Ovary (tissue), 9 donors: ENCODE results near the gene ATP6V1D. TPM values are rescaled to one million over a fixed set of nuclear protein-coding genes. Genes with fewer than 3 reads are reported as not detected.

Experiments
- DNase-seq, 5 donors: peaks; one replicate each; pipeline ENCODE4 v3.0.0-alpha.2; 2019 to 2020
- H3K27ac ChIP-seq, 2 donors: fragments of 200-600 bp; one replicate each; pipeline versions ENCODE4 v1.5.1 to v1.8.0; 2019 to 2022
- H3K27me3 ChIP-seq: fragments of 200-600 bp; one replicate; pipeline ENCODE4 v1.8.0; 2022
- H3K36me3 ChIP-seq: fragments of 200-600 bp; sonication (generic); one replicate; pipeline ENCODE4 v1.5.1; 2019
- H3K4me1 ChIP-seq: one replicate; pipeline ENCODE4 v1.8.1; 2013; ENCODE audit warnings: mild to moderate bottlenecking, moderate library complexity; ENCODE audit not compliant: insufficient read depth
- H3K4me3 ChIP-seq: fragments of 200-600 bp; sonication (generic); one replicate; pipeline ENCODE4 v1.5.1; 2017
- H3K9me3 ChIP-seq, 2 donors: fragments of 200-600 bp in 1 of 2; sonication (generic) in 1 of 2; one replicate each; pipeline versions ENCODE4 v1.5.1 to v1.8.1; 2013 to 2019; ENCODE audit warnings: mild to moderate bottlenecking in 1 of 2, moderate library complexity in 1 of 2
- EP300 ChIP-seq: sonication (generic); formaldehyde crosslinking; IDR thresholded peaks from one replicate; pipeline ENCODE4 v1.6.1; 2017; ENCODE audit warnings: antibody characterized with exemption
- POLR2A ChIP-seq: fragments of 450-650 bp; IDR thresholded peaks from one replicate; pipeline ENCODE4 v1.6.1; 2017; ENCODE audit warnings: antibody characterized with exemption, mild to moderate bottlenecking, moderate library complexity
- WGBS, 3 donors: extraction: QIAGEN DNeasy Blood & Tissue Kit in 1 of 3; methylation state at CpG; one replicate each; pipeline versions ENCODE4 v1.1.5 to v1.1.7; 2013 to 2017; 5-methylcytosine and 5-hydroxymethylcytosine counted together
- intact Hi-C, 4 donors: fragments of 100-400 bp; cut with DNase I; formaldehyde crosslinking; loops; one replicate each; pipeline versions ENCODE4 v1.11.0 to v1.15.1; 2022 to 2023
- polyA plus RNA-seq, 2 donors: library from polyadenylated mRNA; stranded (reverse); fragments of 200-250 nt in 1 of 2; fragments of 350-450 nt in 1 of 2; fragmentation: Illumina TruSeq in 1 of 2; extraction: RNeasy Lipid Tissue Mini Kit (QIAGEN cat#74804) in 1 of 2; gene quantifications; one replicate each; pipeline ENCODE4 v1.2.3, GENCODE V29; 2013 to 2014
- total RNA-seq, 7 donors: library from RNA; depleted of rRNA in 2 of 7; stranded (reverse); fragments of >200 nt in 2 of 7; fragmentation: NEBNext Ultra II Directional in 3 of 7; extraction: Animal tissue kit (Norgen Biotek cat#: 25700) in 3 of 7; gene quantifications; one replicate each; pipeline versions ENCODE4 v1.1.0 to v1.2.4, GENCODE V29; 2016 to 2023
- TF ChIP-seq, protein P1 (sequence below), 3 donors: fragments of 450-650 bp in 2 of 3; fragments of 200-600 bp in 1 of 3; IDR thresholded peaks; one replicate each; pipeline versions ENCODE4 v1.5.1 to v1.8.0; 2016 to 2022; ENCODE audit warnings: antibody characterized with exemption in 3 of 3, mild to moderate bottlenecking in 1 of 3
- donor health status: DM: no; HTN: no; CAD: no; lungs with moderate emphysema.
- donor health status: DM: no; HTN: no; CAD: no.
- donor health status: Bipolar disorder and iron deficiency.
- donor health status: DM: yes; HTN: yes; CAD: no.
- donor health status: DM: no; HTN: no; CAD: no.
- donor health status: DM: yes; HTN: yes; CAD: no.

ATP6V1D gene
- total and polyA plus RNA-seq, 9 donors: 21.5 to 77.1 (median 35.4) TPM

DNA sequence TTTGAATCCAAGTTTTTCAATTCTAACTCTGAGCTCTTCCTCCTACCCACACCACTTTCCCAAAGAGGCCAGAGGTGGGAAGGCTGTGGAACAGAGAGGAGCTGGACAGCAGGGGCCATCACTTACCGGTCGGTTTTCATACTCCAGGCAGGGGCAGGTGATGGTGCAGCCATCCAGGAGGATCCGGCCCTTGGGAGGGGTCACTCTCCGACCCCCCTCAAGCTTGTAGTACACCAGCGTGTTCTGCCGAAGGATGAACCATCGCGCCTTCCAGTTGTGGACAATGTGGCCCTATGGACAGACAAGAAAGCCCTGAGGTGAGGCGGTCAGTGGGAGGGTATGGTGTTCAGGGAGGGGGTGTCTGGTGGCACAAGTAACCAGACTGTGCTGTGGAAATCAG is 37.9 kb upstream of the ATP6V1D start:
- 92 to 95% (median 93%) methylated on average over 9 of the region's 9 CpGs for WGBS, 3 donors
- Histone ChIP-seq H3K27ac (no peak overlapping the region), H3K4me3 (no peak overlapping the region), H3K36me3 (no peaks in the 10 kb centered on the region), H3K27me3 (no peaks in the 10 kb centered on the region), H3K9me3 (no peaks in the 10 kb centered on the region), H3K4me1 (no peaks in the 10 kb centered on the region)
- DNase-seq: no peak
- intact Hi-C loops: no loop called here
- TF ChIP-seq EP300: no peak
- TF ChIP-seq, protein P1, sequence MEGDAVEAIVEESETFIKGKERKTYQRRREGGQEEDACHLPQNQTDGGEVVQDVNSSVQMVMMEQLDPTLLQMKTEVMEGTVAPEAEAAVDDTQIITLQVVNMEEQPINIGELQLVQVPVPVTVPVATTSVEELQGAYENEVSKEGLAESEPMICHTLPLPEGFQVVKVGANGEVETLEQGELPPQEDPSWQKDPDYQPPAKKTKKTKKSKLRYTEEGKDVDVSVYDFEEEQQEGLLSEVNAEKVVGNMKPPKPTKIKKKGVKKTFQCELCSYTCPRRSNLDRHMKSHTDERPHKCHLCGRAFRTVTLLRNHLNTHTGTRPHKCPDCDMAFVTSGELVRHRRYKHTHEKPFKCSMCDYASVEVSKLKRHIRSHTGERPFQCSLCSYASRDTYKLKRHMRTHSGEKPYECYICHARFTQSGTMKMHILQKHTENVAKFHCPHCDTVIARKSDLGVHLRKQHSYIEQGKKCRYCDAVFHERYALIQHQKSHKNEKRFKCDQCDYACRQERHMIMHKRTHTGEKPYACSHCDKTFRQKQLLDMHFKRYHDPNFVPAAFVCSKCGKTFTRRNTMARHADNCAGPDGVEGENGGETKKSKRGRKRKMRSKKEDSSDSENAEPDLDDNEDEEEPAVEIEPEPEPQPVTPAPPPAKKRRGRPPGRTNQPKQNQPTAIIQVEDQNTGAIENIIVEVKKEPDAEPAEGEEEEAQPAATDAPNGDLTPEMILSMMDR (IDR thresholded peaks at IDR 0.05): no peak
- no peak for TF ChIP-seq POLR2A

DNA sequence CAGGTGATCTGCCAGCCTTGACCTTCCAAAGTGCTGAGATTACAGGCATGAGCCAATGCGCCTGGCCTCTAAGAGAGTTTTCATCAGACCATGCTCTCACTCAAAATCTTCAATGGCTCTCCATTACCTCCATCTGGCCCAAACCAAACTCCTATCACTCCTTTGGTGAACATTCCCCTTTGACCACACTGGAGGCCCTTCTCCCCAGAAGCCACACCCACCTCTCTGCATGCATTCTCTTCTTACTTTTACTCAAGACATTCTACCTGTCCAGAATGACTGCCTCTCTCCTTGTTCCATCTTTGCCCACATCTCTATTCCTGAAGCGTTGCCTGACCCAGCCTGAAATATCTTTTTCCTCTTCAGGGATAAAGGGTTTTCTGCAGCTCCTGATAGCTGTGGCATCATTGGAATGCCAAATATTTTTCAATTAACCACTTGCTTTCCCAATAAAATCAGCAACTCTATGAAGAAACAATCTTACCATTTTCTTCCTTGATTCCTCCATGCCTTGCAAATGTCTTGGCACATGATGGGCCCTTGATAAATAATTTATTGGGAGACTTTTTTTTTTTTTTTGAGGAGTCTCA is 36.9 kb upstream of the ATP6V1D start:
- H3K27ac ChIP-seq: no peak overlapping the region
- H3K27me3 ChIP-seq: no peaks in the 10 kb centered on the region
- no peak for DNase-seq
- no peaks in the 10 kb centered on the region for H3K36me3 ChIP-seq
- no peaks in the 10 kb centered on the region for H3K4me1 ChIP-seq
- no peak overlapping the region for H3K4me3 ChIP-seq
- no peaks in the 10 kb centered on the region for H3K9me3 ChIP-seq
- 41 to 51% (median 46%) methylated on average over 2 of the region's 2 CpGs for whole genome bisulfite sequencing, 3 donors
- TF ChIP-seq POLR2A: no peak
- TF ChIP-seq, protein P1 (IDR thresholded peaks at IDR 0.05): no peak
- no peak for TF ChIP-seq EP300
- intact Hi-C loops: no loop called here

DNA sequence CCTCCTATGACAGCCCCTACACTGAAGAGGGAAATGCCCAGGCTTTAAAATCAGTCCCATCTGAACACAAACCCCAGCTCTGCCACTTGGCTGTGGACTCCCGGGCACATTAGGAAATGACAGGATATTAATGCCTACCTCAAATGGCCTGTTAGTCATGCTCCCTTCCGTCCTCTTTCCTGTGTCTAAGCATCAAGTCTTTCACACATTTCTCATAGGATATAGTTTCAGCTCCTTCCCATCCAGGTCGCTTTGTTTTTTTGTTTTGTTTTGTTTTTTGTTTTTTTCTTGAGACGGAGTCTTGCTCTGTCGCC is 36.2 kb upstream of the ATP6V1D start:
- no peak overlapping the region for H3K4me3 ChIP-seq
- intact Hi-C loops: no loop called here
- DNase-seq: no peak
- no peaks in the 10 kb centered on the region for H3K27me3 ChIP-seq
- TF ChIP-seq POLR2A (no peak), EP300 (no peak)
- TF ChIP-seq, protein P1 (IDR thresholded peaks at IDR 0.05): no peak
- H3K9me3 ChIP-seq: no peaks in the 10 kb centered on the region
- H3K36me3 ChIP-seq: no peaks in the 10 kb centered on the region
- H3K27ac ChIP-seq: no peak overlapping the region
- no peaks in the 10 kb centered on the region for H3K4me1 ChIP-seq
- WGBS, 3 donors: 85 to 93% (median 87%) methylated on average over 5 of the region's 5 CpGs

DNA sequence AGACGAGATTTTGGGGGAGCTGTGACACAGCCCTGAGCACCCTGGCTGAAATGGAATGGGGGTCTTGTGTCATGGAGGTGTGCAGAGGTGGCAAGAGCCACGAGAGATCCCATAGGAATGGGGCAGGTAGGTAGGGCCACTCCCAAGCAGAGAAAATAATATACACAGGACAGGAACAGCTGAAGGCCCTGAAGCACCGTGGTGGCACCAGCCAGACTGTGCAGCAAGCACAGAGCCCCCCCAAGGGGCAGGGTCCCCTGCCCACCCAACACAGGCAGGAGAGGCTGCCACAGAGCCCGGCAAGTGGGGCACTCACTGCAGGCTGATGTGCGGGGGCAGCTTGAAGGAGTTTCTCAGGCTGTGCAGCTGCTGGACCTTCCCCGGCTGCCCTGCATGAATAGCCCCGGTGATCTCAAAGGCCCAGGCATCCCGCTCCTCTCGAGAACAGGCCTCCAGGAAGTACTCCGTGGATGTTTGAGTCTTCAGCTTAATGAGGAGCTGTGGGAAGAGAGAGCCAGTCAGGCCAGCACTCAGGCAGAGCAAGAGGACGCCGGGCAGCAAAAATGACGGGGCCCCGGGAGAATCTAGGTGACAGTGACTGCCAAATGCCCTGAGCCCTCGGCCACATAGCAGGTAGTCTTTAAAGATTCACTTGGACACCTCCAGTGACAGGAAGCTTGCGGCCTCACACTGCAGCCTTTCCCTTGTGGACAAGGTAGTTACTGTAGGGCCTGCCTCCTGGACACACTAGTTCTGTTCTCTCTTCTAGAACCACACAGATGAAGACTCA is 35.7 kb upstream of the ATP6V1D start:
- intact Hi-C loops: no loop called here
- no peak overlapping the region for H3K27ac ChIP-seq
- 72 to 75% (median 75%) methylated on average over 16 of the region's 16 CpGs for WGBS, 3 donors

More for the DNA sequence above, 35.7 kb upstream of the ATP6V1D start:
- Histone ChIP-seq H3K9me3 (no peaks in the 10 kb centered on the region), H3K27me3 (no peaks in the 10 kb centered on the region), H3K36me3 (no peaks in the 10 kb centered on the region), H3K4me3 (no peak overlapping the region), H3K4me1 (no peaks in the 10 kb centered on the region)
- TF ChIP-seq EP300: no peak
- TF ChIP-seq, protein P1 (IDR thresholded peaks at IDR 0.05): no peak
- no peak for TF ChIP-seq POLR2A
- no peak for DNase-seq
